SKM-1 treated with dmso at 0.1 percent for 144 hours (cell line): Measurements from ENCODE around the gene PAXX.

Experiments
- DNase-seq: peaks from one replicate; lab custom pipeline; 2025; ENCODE audit not compliant: unreplicated experiment; lab: John Stamatoyannopoulos, UW

The PAXX gene

DNA sequence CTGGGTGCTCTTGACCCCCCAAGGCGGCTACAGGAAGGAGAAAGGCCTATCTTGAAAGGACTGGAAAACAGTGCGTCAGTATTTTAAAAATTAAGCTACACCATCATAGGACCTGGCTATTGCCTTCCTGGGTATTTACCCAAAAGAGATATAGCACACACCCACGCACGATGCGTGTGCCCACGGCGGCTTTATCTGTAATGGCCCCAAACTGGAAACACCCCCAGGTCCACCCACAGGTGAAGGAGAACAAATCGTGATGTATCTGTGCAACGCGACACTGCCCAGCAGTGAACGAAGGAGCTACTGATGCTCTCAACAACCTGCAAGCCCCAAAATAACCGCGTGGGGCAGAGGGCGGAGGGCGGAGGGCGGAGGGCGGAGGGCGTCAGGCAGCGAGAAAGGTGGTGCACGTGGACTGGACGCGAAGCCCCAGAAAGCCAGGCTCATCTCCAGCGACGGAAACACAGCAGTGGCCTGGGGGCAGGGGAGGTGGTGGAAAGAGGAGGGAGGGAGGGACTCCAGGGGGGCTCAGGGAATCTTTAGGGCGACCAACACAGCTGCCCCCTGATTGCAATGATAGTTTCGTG, 27.3 kb upstream of the PAXX start:
- DNase-seq: no peak

- DNase-seq: no peak
Observed at GRCh38 chr9:136965771-136966484, 26.3 kb upstream of the PAXX start.

- DNase-seq: no peak
Observed at GRCh38 chr9:136968333-136969127, 23.7 kb upstream of the PAXX start.

DNA sequence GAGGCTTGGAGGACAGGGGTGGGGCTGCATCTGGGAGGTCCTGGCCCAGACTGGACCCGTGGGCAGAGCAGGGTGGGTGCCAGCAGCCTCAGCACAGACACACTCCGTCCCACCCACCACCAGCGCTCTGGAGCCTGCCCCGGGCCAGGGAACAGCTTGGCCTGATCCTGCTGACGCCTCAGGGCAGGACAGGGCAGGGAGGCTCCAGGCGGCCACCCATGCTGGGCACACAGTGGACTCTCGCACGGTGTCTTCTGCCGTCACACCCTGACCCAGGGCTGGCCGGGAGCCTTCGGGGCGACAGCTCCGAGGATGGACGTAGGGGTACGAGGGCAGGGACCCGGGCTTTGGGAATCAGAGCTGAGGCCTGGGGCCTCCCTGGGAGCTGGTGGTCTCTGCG, 23.1 kb upstream of the PAXX start:
- no peak for DNase-seq

DNA sequence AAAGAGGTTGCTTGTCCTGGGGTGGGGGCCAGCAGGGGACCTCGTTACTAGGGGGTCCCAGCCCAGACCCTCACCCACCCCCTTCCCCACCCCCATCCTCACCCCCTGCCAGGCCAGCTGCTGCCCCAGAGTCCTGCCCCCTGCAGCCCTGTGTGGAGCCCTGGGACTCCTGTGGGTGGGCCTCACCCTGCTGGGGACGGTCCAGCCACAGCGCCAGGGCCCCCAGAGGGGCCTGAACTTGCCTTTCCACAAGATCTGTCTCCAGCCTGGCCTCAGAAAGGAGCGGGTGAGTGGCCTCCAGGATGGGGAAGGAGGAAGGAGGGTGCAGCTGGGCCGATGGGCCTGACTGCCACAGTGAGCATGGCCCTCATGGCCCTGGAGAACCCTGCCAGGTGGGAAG, 22.4 kb upstream of the PAXX start:
- DNase-seq: no peak

- DNase-seq: no peak
Observed at GRCh38 chr9:136970361-136970760, 21.9 kb upstream of the PAXX start.

- no peak for DNase-seq
Observed at GRCh38 chr9:136971746-136972145, 20.5 kb upstream of the PAXX start.

- no peak for DNase-seq
Observed at GRCh38 chr9:136972335-136972734, 19.9 kb upstream of the PAXX start.

GRCh38 chr9:136972743-136973142, 19.5 kb upstream of the PAXX start:
- no peak for DNase-seq

DNA sequence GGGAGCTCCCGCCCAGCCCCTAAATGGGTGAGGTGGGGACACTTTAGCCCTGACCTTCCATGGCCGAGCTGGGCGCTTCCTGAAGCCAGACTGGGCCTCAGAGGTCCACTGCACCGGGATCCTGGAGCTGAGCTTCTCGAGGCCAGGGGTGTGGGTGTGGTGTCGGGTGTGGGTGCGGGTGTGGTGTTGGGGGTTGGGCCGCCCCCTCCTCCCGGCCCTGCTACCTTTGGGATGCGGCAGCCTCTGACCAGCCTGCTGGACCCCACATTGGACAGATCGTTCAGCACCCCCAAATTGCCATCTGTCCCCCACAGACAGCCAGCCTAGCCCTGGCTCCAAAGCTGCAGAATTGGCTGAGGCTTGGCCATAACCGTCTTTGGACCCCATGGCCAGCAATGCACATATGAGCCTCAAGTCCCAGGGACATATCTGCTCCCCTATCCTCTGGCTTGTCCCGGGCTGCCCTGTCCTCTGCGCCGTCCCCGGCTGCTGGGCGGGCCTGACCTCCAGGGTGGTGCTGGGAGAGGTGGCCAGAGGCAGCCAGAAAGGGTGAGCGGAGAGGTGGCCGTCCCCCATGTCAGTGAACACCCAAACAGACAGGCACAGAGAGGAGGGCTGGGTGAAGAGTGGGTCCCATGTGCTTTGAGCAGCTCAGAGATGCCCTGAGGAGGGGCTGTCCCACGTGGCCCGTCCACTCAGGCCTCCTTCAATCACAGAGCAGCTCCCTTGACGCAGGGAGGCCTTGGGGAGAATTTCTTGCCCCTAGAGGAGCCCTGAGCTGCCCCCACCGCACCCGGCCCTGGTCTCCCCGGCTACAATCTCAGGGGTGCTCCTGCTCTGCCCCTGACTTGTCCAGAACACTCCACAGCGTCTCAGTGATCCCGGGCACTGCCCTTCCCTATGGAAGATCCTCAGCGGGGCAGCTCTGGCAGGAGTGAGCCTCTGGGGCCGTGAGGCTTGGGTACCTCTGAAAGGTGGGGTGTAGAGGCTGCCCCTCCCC, 18.3 kb upstream of the PAXX start:
- DNase-seq: no peak

DNA sequence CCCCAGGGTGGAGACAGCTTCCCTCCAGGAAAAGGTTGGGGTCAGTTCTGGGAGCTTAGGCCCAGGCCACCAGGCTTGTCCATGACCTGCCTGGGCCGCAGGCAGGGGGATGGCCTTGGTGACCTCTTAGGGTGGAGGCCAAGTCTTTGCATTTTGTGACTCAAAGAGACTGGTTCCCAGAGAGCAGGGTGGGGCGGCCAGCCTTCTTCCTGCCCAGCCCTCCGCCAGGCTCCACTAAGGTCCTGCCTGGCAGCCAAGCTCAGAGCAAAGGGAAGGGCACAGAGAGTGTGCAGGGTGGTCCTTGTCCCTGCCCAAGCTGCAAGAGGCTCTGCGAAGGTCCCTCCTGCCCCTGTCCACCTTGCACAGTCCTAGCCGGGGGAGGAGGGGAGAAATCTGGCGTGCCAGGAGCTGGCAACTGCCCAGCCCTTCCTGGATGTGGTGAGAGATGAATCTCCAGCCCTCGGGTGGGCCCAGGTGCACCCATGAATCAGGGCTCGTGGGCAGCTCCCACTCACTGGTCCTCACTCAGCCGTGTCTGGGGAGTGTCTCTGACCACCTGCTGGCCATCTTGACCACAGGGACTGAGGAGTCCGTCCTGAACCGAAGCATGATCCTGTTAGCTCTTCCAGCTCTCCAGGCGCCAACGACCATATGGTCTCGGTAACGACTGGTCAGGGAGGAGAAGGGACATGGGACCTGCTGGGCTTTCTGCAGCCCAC, 17.2 kb upstream of the PAXX start:
- no peak for DNase-seq

GRCh38 chr9:136975644-136976043, 16.6 kb upstream of the PAXX start:
- DNase-seq: no peak

- DNase-seq: no peak
Observed at GRCh38 chr9:136977223-136977622, 15.0 kb upstream of the PAXX start, which contains the start of gene PTGDS. TSS of gene PTGDS (plus strand) at chr9:136977504. CDS start at chr9:136977579, 75 bp downstream.

DNA sequence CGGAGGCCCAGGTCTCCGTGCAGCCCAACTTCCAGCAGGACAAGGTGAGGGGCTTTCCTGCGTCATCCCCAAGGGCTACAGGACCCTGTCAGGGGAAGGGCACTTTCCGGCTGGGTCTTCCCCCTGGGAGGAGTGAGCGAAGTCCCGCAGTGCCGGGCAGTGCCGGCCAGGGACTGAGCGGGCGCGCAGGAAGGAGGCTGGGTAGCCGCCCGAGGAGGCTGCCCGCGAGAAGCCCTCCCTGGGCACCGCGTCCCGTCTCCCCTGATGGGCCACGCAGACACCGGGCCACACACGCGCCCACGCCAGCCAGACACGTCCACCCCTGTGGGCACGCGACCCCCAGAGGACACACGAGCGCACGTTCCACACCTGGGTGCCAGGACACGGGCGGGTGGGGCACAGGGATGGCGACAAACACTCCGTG, 14.6 kb upstream of the PAXX start:
- DNase-seq: no peak

DNA sequence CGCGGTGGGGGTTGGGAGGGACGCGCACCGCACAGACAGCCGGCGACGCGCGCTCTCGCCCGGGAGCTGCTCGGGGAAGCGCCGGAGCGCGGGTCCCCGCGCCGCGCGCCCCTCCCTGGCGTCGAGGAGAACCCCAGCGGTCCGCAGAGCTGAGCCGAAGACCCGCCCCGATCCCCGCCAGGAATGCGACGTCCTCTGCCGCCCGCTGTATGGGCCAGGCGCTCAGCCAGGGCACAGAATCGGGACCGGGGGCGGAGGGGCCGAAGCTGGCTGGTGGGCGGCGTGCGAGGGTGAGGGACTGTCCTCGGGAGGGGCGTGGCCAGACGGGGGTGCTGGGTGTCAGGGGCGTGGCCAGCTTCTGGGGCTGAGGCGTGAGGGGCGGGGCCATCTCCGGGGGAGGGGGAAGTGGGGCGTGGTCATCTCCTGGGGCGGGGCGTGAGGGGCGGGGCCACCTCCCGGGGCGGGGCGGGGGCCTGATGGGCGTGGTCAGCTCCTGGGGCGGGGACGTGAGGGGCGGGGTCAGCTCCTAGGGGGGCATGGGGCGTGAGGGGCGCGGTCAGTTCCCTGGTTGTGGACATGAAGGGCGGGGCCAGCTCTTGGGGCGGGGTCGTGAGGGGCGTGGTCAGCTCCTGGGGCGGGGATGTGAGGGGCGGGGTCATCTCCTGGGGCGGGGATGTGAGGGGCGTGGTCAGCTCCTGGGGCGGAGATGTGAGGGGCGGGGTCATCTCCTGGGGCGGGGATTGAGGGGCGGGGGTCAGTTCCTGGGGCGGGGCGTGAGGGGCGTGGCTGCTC, 14.0 kb upstream of the PAXX start:
- peak; percentile 27 for DNase-seq

DNA sequence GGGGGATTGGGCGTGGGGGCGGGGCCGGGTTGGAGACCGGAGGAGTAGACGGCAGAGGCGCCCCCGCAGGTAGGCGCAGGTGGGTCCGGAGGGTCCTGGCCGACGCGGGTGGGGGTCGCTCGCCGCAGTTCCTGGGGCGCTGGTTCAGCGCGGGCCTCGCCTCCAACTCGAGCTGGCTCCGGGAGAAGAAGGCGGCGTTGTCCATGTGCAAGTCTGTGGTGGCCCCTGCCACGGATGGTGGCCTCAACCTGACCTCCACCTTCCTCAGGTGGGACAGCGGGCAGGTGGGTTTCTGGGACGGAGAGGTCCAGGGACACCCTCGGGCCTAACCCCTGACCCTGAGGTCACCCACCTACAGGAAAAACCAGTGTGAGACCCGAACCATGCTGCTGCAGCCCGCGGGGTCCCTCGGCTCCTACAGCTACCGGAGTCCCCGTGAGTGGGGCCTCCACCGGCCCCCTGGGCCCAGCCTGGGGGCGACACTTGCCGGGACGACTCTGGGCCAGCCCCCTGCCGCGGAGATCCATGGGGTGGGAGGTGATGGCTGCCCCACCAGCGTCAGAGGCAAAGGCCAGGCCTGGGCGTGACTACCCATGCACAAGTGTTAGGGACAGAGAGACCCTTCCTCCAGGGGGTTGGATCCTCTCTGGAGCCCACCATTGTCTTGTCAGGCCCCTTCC, 13.2 kb upstream of the PAXX start:
- DNase-seq: no peak

DNA sequence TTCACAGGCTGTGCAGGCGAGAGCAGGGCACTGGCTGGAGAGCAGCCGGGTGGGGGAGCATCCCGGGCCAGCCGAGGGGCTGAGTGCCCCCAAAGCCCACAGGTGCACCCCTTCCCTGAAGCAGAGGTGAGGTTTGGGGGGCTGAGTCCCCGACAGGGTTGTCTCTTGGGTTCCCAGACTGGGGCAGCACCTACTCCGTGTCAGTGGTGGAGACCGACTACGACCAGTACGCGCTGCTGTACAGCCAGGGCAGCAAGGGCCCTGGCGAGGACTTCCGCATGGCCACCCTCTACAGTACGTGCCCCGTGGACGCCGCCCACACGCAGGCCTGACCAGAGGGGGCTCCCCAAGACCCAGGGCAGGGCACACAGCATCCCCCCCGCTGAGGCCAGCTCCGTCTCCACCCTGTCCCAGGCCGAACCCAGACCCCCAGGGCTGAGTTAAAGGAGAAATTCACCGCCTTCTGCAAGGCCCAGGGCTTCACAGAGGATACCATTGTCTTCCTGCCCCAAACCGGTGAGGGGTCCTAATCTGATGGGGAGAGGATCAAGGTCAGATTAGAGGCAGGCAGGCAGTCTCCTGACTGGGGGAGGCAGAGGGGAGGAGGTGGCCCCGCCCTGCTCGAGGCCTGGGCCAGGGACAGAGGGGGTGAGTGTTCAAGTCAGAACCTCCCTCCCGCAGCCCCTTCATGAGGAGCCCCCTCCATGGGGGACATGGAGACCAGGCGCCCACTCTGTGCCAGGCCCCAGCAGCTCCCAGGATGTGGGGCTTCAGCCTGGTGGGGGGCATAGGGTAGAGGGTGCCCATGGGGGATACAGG, 12.2 kb upstream of the PAXX start:
- DNase-seq: no peak
